GM12892 (cell line): ENCODE data around the gene ZNF423.

Source experiments
- POLR2A ChIP-seq: IDR thresholded peaks from 2 replicates; pipeline ENCODE4 v1.6.1; 2011; ENCODE audit warnings: low read depth, low read length, control low read depth
- POLR2AphosphoS5 ChIP-seq: IDR thresholded peaks from 2 replicates; pipeline ENCODE4 v1.6.1; 2011; ENCODE audit warnings: low read depth, low read length, control low read depth

DNA sequence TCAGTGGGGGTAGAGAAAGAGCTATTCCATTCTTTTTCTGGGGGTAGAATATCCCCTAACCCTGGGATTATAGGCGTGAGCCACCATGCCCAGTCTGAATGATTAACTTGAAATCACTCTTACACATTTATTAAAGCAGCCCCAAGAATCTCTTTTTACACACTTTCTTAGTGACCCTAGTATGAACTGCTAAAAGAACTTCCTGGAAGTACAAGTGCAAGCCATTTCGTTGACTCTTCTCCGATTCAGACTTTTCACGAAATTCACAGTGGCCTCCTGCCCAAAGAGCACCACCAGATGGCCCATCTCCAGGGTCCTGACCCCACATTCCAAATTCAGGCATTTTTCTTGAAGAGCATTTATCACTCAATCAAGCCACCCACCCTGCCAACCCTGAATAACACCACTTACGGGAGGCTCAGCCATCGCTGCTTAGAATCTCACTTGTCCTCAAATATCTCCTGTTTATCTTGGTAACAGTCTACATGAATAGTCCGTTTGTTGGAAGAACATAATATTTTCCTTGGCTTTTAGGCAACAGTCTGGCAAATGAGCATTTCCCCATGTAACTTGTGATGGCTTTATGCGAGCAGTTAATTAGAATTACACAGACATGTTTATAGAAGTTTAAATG lies 28.0 kb downstream of the ZNF423 start:
- TF ChIP-seq POLR2A (no peak), POLR2AphosphoS5 (no peak)
